DMS79 treated with DMSO at 0.1 percent for 48 hours (cell line): ENCODE results near the gene INCA1.
"Not testable (repeated sequence)": the region's sequence is repeated elsewhere in the genome, so short reads cannot be mapped to it uniquely, and the experiment has no call there.

Experiments used
- DNase-seq: peaks from one replicate; lab custom pipeline; 2025; lab: John Stamatoyannopoulos, UW

Gene INCA1

GRCh38 chr17:4997302-4998026, at the start of gene INCA1, which contains the start of gene KIF1C:
TSS of gene INCA1 (minus strand) at chr17:4997522. CDS start at chr17:4994437, 3,085 bp downstream.
TSS of gene KIF1C (plus strand) at chr17:4997950. CDS start at chr17:5000247, 2,297 bp downstream.
- DNase-seq, result peak; percentile 83

- DNase-seq, result no peak
Measured at GRCh38 chr17:5045496-5045895, 48.2 kb upstream of the INCA1 start.

DNA sequence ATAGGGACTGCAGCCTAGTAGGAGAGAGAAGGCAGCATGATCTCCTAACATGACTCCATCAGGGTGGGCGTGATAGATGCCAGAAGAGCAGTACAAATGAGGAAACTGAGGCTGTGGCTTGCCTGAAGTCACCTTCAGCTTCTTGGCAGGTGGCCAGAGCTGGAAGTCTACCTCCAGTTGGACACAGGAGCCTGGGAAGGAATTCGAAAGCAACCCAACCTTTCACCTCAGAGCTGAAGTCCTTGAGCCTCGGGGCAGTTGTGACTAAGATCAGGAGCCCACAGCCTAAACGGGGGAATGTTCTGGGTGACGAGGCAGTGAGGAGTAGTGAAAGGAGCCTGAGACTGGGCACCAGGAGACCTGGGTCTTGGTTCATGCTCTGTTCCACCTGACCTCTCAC, 47.3 kb upstream of the INCA1 start:
- DNase-seq, result no peak

DNA sequence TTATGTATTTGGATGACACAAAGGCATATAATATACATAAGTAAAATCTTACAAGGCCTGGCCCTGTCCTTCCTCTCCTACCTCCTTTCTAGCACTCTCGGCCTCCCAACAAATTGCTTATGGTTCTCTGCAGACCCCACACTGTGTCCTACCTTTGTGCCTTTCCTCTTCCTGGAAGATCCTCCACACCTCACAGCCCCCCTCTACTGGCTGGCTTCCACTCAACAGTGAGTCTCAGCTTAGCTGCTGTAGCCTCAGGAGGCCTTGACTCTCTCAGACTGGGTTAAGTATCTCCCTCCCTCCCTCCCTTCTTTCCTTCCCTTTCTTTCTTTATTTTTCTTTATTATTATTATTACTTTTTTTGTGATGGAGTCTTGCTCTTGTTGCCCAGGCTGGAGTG, 46.2 kb upstream of the INCA1 start:
- DNase-seq, result no peak

- DNase-seq, result no peak
Measured at GRCh38 chr17:5042157-5043022, 45.1 kb upstream of the INCA1 start.

DNA sequence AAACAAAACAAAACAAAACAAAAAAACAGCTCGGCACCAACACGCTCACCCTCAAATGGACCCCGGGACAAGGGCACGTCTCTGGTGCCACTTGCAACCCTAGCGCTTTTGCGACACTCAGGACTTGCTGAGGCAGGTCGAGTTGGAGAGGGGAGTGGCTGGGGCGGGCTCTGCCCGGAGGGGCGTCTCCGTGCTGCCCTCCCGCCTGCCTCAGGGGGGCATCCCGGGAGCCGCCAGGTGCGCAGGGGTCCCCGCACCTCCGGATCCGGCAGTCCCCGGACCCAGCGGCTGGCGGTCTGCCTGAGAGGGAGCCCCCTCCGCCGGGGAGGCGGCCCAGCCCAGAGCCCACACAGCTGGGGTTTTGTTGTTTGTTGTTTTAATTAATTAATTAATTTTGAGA, 38.0 kb upstream of the INCA1 start, which contains the start of gene SLC52A1:
Gene SLC52A1, minus strand, starts transcription at position 112 of the 400 bp plus-strand sequence. CDS start 820 bp downstream, outside the sequence.
- peak; percentile 47 for DNase-seq

DNA sequence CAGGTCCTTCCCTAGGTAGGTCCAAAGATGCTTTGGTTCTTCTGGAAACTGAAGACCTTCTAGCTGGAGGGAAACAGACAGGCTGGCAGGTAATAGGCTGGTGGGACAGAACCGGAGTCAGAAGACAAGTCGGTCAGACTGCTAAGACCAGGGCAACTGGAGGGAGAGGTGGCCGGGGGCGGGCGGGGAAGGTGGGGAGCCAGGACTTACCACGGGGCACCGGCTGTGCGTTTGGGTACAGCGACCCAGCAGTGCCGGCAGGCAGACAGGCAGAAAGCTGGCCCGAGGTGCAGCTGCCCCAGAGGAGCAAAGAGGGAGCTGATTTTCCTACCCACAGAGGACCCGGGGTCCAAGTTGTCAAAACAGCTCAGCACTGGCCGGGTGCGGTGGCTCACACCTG, 37.3 kb upstream of the INCA1 start:
- DNase-seq, result no peak

DNA sequence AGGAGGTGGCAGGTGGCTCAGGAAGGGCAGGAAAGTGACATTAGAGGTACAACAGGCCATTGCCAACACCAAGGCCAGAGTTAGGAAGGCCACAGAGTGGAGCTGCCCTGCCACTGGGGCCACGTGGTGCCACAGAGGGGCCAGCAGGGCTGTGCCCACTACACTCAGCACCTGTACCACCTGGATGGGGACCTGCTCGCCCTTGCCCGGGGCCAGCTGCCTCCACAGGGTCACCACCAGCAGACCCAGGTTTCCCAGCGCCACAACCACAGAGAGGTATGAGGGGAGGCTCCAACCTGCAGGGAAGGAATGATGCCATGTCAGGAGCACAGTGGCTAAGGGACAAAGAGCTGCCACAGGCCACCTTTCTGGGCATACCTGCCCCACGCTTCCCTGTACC, 36.7 kb upstream of the INCA1 start:
- no peak for DNase-seq

DNA sequence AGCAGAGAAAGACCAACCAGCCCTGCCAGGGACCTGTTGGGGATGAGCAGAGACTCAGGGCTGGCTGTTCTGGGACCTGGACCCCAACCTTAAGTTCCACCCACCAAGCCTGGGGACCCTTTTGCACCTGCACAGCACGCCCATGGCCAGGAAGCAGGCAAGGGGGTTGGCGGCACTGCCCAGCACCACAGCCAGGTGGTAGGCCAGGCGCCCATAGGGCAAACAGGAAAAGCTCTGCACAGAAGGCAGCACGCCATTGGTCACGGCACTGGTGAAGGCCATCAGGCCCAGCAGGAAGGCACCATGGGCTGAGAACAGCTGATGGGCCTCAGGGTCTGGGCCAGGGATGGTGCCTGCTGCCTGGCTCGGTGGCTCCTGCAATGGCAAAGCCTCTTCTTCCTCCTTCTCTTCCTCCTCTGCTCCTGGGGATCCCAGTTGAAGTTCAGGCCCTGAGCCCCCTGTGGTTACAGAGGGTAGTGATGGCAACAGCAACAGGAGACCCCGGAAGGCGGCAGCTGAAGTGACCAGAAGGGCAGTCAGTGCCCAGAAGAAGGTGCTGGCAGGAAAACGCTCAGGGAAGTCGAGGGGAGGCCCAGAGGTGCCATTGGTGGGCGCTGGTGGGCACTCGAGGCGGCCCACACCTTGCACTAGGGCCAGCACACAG, 36.2 kb upstream of the INCA1 start:
- no peak for DNase-seq

DNA sequence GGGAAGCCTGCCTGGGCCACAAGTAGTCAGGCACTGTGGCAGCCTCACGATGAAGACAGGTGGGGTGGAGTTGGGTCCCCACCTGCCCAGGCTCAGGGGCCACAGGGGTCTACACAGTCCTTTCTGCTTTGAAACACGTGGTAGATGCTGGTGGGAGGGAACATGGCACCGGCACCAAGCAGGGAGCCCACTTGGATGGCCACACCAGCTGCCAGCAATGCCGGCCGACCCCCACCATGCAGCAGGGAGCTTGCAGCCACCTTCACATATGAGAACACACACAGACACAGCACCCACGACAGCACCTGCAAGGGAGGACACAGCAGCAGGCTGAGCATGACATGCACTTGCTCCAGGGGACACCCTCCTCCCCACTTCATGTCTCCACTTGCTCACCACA, 35.5 kb upstream of the INCA1 start:
- no peak for DNase-seq

- peak; percentile 81 for DNase-seq
Measured at GRCh38 chr17:5031365-5032082, 34.2 kb upstream of the INCA1 start.

GRCh38 chr17:5030168-5030567, 32.8 kb upstream of the INCA1 start:
- DNase-seq, result not testable (repeated sequence)

- DNase-seq, result no peak
Measured at GRCh38 chr17:5027916-5028315, 30.6 kb upstream of the INCA1 start.

GRCh38 chr17:5027299-5027698, 30.0 kb upstream of the INCA1 start:
- no peak for DNase-seq

GRCh38 chr17:5024604-5025003, 27.3 kb upstream of the INCA1 start:
- no peak for DNase-seq

DNA sequence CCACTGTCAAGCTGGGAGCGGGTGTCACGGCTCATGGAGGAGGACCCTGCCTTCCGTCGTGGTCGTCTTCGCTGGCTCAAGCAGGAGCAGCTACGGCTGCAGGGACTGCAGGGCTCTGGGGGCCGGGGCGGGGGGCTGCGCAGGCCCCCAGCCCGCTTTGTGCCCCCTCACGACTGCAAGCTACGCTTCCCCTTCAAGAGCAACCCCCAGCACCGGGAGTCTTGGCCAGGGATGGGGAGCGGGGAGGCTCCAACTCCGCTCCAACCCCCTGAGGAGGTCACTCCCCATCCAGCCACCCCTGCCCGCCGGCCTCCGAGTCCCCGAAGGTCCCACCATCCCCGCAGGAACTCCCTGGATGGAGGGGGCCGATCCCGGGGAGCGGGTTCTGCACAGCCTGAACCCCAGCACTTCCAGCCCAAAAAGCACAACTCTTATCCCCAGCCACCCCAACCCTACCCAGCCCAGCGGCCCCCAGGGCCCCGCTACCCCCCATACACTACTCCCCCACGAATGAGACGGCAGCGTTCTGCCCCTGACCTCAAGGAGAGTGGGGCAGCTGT, 26.3 kb upstream of the INCA1 start:
- DNase-seq, result no peak

GRCh38 chr17:5022171-5022711, 24.9 kb upstream of the INCA1 start:
- DNase-seq, result no peak

GRCh38 chr17:5020502-5021023, 23.2 kb upstream of the INCA1 start:
- no peak for DNase-seq

GRCh38 chr17:5019475-5019956, 22.2 kb upstream of the INCA1 start:
- no peak for DNase-seq

GRCh38 chr17:5014357-5014756, 17.0 kb upstream of the INCA1 start:
- DNase-seq, result no peak

DNA sequence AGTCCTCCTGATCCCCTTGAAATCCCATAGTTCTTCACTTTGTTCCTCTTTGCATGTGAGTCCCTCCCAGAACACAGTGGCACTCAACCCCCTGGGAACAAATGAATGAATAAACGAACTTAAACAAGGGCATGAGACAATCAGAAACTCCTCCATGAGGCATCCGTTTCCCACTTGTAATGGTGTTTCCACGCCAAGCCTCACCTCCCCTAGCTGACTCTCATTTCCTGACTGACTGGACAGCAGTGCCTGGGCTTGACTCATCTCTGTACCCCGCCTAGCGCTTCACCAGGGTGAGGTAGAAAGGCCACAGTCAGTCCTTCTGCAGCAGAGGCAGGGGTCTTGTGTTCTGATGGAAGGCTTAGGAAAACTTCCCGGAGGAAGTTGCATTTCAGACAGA, 14.6 kb upstream of the INCA1 start:
- DNase-seq, result no peak
